AG09319 (cell line): Measurements from ENCODE around the gene SMAD5.

ENCODE experiments used
- DNase-seq: peaks from one replicate; pipeline ENCODE4 v3.0.0-alpha.2; 2010; ENCODE audit warnings: low read depth; ENCODE audit errors: extremely low read depth
- CTCF ChIP-seq: IDR thresholded peaks from 2 replicates; pipeline ENCODE4 v1.5.1; 2011; ENCODE audit warnings: low read depth, mild to moderate bottlenecking, inconsistent platforms, low read length, moderate library complexity

The SMAD5 gene

GRCh38 chr5:136115183-136115865 is 17.3 kb upstream of the SMAD5 start:
- TF ChIP-seq CTCF: no peak
- DNase-seq: no peak

DNA sequence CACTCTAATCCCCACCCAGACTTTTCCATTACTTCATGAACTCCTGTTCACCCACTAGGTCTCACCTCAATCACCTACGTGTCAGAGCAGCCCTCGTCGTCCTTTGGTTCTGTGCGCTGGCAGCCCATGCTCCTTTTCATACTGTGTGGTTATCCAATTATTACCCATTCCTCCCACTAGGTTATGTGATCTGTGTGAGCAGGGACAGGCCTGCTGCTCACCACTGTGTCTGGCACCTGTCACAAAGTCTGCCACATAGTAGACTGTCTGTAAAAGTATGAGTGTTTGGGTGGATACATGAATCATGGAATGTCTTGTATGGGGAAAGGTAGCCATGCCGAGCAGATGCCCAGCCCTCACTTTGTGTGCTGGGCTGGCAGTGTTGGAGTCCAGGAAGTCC is 12.1 kb upstream of the SMAD5 start:
- no peak for DNase-seq
- TF ChIP-seq CTCF: no peak

DNA sequence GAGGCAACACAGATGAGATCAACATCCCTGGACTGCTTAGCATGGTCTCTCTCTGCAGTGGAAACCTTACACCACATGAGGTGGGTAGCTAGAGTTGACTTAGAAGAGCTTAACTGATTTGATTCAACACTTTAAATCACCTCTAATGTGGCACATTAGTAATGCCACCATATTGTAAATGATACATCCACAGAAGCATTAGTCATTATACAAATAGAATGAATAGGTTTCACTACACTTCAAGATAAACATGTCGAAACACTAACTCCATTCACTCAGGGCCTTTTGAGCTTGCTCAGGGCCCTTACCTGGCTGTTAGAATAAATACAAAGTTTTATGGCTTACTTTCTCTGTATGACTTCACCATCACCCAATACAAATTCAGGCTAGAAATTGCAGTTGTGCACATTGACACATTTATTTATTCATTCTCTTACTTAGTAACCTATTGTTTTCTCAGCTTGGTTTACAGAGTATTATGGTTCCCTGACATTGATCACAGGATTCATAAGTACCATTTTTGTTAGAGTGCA is 9.3 kb upstream of the SMAD5 start:
- TF ChIP-seq CTCF: no peak
- DNase-seq: no peak

DNA sequence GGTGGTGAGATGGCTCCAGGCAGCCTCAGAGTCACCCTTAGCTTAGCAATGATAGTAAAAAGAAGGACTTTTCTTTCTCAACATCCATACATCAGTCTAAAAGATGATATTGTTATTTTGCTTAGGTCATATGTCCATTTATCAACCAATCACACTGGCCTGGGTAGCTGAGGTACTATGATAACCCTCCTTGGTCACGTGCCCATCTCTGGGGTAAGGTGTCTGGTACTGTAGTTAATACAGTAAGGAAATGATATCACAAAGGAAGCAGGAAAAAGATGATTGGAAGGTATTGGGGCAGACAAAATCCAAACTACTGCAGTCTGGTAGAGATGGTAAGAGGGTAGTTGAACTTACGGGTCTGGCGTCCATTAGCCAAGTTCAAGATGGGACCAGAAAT is 5.1 kb upstream of the SMAD5 start:
- no peak for DNase-seq
- TF ChIP-seq CTCF: no peak

- no peak for DNase-seq
- no peak for TF ChIP-seq CTCF
Observed at GRCh38 chr5:136128481-136128880, 4.2 kb upstream of the SMAD5 start.

DNA sequence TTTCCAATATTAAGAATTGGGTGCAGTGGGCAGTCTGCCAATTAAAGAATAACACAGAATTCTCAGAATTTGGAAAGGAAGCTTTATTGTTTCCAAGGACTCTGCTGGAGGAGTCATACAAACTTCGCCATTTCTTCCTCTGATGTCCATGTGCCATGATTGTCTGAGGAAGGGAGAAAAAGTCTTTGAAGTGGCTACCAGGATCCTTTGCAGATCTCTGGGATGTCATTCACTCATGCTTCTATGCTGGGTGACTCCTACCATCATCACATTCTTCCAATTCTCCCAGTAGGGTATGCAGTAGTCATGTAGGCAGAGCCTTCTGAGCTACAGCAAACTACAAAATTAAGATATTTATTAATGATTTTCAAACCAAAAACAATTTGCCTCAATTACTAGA is 3.2 kb upstream of the SMAD5 start:
- no peak for DNase-seq
- no peak for TF ChIP-seq CTCF

GRCh38 chr5:136130581-136130980 is 2.1 kb upstream of the SMAD5 start:
- DNase-seq: no peak
- no peak for TF ChIP-seq CTCF
